ENCODE measurements around the gene CASP9. TPM values are rescaled to one million over a fixed set of nuclear protein-coding genes. Genes with fewer than 3 reads are reported as not detected.
A peak's percentile ranks its signal among the peaks of the same experiment; 100 is the strongest.

CASP9 gene
- total and polyA plus RNA-seq, 2 of the 13 experiments (the other 11 are each of a cell fraction or from before 2014, with no cell fraction given): 8.5 to 11.5 TPM

DNA sequence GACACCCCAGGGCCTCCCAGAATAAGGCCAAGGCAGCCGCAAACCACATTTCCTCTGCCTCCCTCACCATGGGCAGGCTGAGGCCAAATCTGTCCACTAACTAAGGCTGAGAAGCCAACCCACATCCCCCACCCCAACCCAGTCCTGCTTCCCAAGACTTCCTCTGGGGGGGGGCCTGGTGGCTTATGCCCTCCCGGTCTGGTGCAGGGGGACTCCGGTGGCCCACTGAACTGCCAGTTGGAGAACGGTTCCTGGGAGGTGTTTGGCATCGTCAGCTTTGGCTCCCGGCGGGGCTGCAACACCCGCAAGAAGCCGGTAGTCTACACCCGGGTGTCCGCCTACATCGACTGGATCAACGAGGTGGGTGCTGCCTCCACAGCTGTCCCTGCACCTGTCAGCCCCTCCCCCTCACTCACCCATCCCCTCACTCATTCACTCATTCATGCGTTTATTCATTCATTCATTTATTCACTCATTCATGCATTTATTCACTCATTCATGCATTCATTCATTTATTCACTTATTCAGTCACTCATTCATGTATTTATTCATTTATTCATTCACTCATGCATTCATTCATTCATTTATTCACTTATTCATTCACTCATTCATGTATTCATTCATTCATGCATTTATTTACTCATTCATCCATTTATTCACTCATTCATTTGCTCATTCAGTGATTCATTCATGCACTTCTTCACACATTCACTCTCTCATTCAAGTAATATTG is 78.5 kb downstream of the CASP9 start:
- DNase-seq (ENCODE audit: low spot score): no peak
- BruUV-seq (replicated peaks): no TSS peak
- no peaks in the 10 kb centered on the region for H3K79me2 ChIP-seq (ENCODE audit: insufficient read depth, low read length)
- ChIA-PET POLR2A (no interaction called here), CTCF (ENCODE audit: low intra/inter-chr PET ratio, low total read pairs) (no interaction called here)
- H3K4me2 ChIP-seq (ENCODE audit: low read depth, low read length): no peak overlapping the region
- H3K4me3 ChIP-seq (replicated peaks in 1 of 3; ENCODE audit: insufficient read depth in 1 of 3, low read depth in 2 of 3, low read length in 3 of 3): no peak overlapping the region
- WGBS (ENCODE audit: low lambda C conversion rate): 51% methylated on average over 3 of the region's 14 CpGs
- no peak overlapping the region for H3K27ac ChIP-seq (ENCODE audit: extremely low read length, insufficient read depth, low read length)
- no peak for FAIRE-seq
- TF ChIP-seq TOE1 (CRISPR knock-in tag; IDR thresholded peaks at IDR 0.05) (no peak), ZNF24 (IDR thresholded peaks at IDR 0.05) (peak; percentile 81), GPBP1L1 (CRISPR knock-in tag; IDR thresholded peaks at IDR 0.05) (no peak)
- no peaks in the 10 kb centered on the region for H3K36me3 ChIP-seq (replicated peaks in 1 of 2; ENCODE audit: control insufficient read depth in 1 of 2, insufficient read depth in 2 of 2, low read length in 2 of 2)
- H4K20me1 ChIP-seq (ENCODE audit: insufficient read depth, low read length): 0 out of 2 replicates have a peak, but pooled peaks cover 3% of the 10 kb centered on the region
- H3K27me3 ChIP-seq (ENCODE audit: control insufficient read depth in 1 of 2, insufficient read depth in 2 of 2, low read length in 2 of 2): peaks cover 0 to 11% of the 10 kb centered on the region in 2 experiments; a peak in 3 of 5 replicates
- H3K9ac ChIP-seq (ENCODE audit: insufficient read depth, low read depth, low read length): no peak overlapping the region
- no peak for ATAC-seq
- intact Hi-C loops (cut with micrococcal nuclease; ENCODE audit: unreplicated experiment) (no loop called here), in situ Hi-C loops (cut with HindIII; ENCODE audit: extremely low pct_ligation_motif_present, low pct_unique_long_range_greater_than_20kb) (no loop called here)
- H3K9me3 ChIP-seq (ENCODE audit: low read length): no peaks in the 10 kb centered on the region
- peaks cover 9% of the 10 kb centered on the region; the same call in 1 of the 2 replicates for H3K4me1 ChIP-seq (ENCODE audit: insufficient read depth, low read length)
- no peak overlapping the region for H2AFZ ChIP-seq (ENCODE audit: low read length)

- DNase-seq (ENCODE audit: low spot score) (no peak), ATAC-seq (no peak; the same call in 2 of the 3 replicates), FAIRE-seq (no peak)
- no peak overlapping the region for H3K27ac ChIP-seq (ENCODE audit: extremely low read length, insufficient read depth, low read length)
- ChIA-PET POLR2A (no interaction called here), CTCF (ENCODE audit: low intra/inter-chr PET ratio, low total read pairs) (no interaction called here)
- no peak overlapping the region for H2AFZ ChIP-seq (ENCODE audit: low read length)
- no peaks in the 10 kb centered on the region for H3K79me2 ChIP-seq (ENCODE audit: insufficient read depth, low read length)
- peaks cover 9% of the 10 kb centered on the region; the same call in 1 of the 2 replicates for H3K4me1 ChIP-seq (ENCODE audit: insufficient read depth, low read length)
- WGBS (ENCODE audit: low lambda C conversion rate): 59% methylated on average over 16 of the region's 17 CpGs
- H4K20me1 ChIP-seq (ENCODE audit: insufficient read depth, low read length): 0 out of 2 replicates have a peak, but pooled peaks cover 3% of the 10 kb centered on the region
- peaks cover 0 to 11% of the 10 kb centered on the region in 2 experiments; a peak in 3 of 5 replicates for H3K27me3 ChIP-seq (ENCODE audit: control insufficient read depth in 1 of 2, insufficient read depth in 2 of 2, low read length in 2 of 2)
- no peaks in the 10 kb centered on the region for H3K9me3 ChIP-seq (ENCODE audit: low read length)
- H3K4me3 ChIP-seq (replicated peaks in 1 of 3; ENCODE audit: insufficient read depth in 1 of 3, low read depth in 2 of 3, low read length in 3 of 3): no peak overlapping the region
- TF ChIP-seq ZMYM3 (CRISPR knock-in tag; IDR thresholded peaks at IDR 0.05): peak; percentile 41; the same call in 1 of the 2 replicates
- TF ChIP-seq GTF2F1 (IDR thresholded peaks at IDR 0.05; ENCODE audit: low read length): no peak
- TF ChIP-seq, protein P1, sequence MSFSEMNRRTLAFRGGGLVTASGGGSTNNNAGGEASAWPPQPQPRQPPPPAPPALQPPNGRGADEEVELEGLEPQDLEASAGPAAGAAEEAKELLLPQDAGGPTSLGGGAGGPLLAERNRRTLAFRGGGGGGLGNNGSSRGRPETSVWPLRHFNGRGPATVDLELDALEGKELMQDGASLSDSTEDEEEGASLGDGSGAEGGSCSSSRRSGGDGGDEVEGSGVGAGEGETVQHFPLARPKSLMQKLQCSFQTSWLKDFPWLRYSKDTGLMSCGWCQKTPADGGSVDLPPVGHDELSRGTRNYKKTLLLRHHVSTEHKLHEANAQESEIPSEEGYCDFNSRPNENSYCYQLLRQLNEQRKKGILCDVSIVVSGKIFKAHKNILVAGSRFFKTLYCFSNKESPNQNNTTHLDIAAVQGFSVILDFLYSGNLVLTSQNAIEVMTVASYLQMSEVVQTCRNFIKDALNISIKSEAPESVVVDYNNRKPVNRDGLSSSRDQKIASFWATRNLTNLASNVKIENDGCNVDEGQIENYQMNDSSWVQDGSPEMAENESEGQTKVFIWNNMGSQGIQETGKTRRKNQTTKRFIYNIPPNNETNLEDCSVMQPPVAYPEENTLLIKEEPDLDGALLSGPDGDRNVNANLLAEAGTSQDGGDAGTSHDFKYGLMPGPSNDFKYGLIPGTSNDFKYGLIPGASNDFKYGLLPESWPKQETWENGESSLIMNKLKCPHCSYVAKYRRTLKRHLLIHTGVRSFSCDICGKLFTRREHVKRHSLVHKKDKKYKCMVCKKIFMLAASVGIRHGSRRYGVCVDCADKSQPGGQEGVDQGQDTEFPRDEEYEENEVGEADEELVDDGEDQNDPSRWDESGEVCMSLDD (CRISPR knock-in tag; IDR thresholded peaks at IDR 0.05; ENCODE audit: borderline replicate concordance): no peak
- no peak for TF ChIP-seq KDM6A (CRISPR knock-in tag; IDR thresholded peaks at IDR 0.05; ENCODE audit: low read depth)
- no peak for TF ChIP-seq ARNT (IDR thresholded peaks at IDR 0.05)
- peak; percentile 86 for TF ChIP-seq ZNF629 (CRISPR knock-in tag; conservative IDR thresholded peaks at IDR 0.05)
- no peak for TF ChIP-seq KAT7 (CRISPR knock-in tag; IDR thresholded peaks at IDR 0.05; ENCODE audit: borderline replicate concordance)
- TF ChIP-seq ZFP36L2 (CRISPR knock-in tag; IDR thresholded peaks at IDR 0.05): no peak
- no peak for TF ChIP-seq JDP2 (CRISPR knock-in tag; IDR thresholded peaks at IDR 0.05; ENCODE audit: borderline replicate concordance)
- no peak for TF ChIP-seq NFE2L2 (IDR thresholded peaks at IDR 0.05; ENCODE audit: low read length)
- no peak overlapping the region for H3K4me2 ChIP-seq (ENCODE audit: low read depth, low read length)
- no peaks in the 10 kb centered on the region for H3K36me3 ChIP-seq (replicated peaks in 1 of 2; ENCODE audit: control insufficient read depth in 1 of 2, insufficient read depth in 2 of 2, low read length in 2 of 2)
- H3K9ac ChIP-seq (ENCODE audit: insufficient read depth, low read depth, low read length): no peak overlapping the region
- in situ Hi-C loops (cut with HindIII; ENCODE audit: extremely low pct_ligation_motif_present, low pct_unique_long_range_greater_than_20kb): no loop called here
- intact Hi-C loops (cut with micrococcal nuclease; ENCODE audit: unreplicated experiment): no loop called here
- BruUV-seq (replicated peaks): no TSS peak
Measured at GRCh38 chr1:15444468-15445389, 79.3 kb downstream of the CASP9 start.

Measured in HepG2 (cell line).